MM.1S (cell line): ENCODE measurements around the gene GOLGA3.

Experiments used
- DNase-seq: peaks from one replicate; pipeline ENCODE4 v3.0.0-alpha.2; 2015
- H2AFZ ChIP-seq: fragments of 300-600 bp; sonication (generic); 2 replicates; pipeline ENCODE4 v1.6.0; 2016; ENCODE audit warnings: antibody characterized with exemption, low read length
- H3F3A ChIP-seq: fragments of 300-600 bp; sonication (generic); 2 replicates; pipeline ENCODE4 v1.6.1; 2016; ENCODE audit warnings: mild to moderate bottlenecking, antibody characterized with exemption, low read length, moderate library complexity, mixed read lengths; ENCODE audit not compliant: insufficient read depth
- H3K27ac ChIP-seq: fragments of 300-600 bp; sonication (generic); 2 replicates; pipeline ENCODE4 v1.5.1; 2016; ENCODE audit warnings: mild to moderate bottlenecking, low read length
- H3K27me3 ChIP-seq: fragments of 300-600 bp; sonication (generic); replicated peaks from 2 replicates; pipeline ENCODE4 v1.6.0; 2016; ENCODE audit warnings: low read length; ENCODE audit not compliant: insufficient read depth
- H3K36me3 ChIP-seq: fragments of 300-600 bp; sonication (generic); replicated peaks from 2 replicates; pipeline ENCODE4 v1.6.1; 2016; ENCODE audit warnings: mild to moderate bottlenecking, low read length, mixed read lengths; ENCODE audit not compliant: insufficient read depth
- H3K4me1 ChIP-seq: fragments of 300-600 bp; sonication (generic); 2 replicates; pipeline ENCODE4 v1.6.1; 2016; ENCODE audit warnings: low read length, mixed read lengths
- H3K4me2 ChIP-seq: fragments of 300-600 bp; sonication (generic); 2 replicates; pipeline ENCODE4 v1.6.0; 2016; ENCODE audit warnings: low read depth, low read length
- H3K4me3 ChIP-seq: fragments of 300-600 bp; sonication (generic); 2 replicates; pipeline ENCODE4 v1.5.1; 2016; ENCODE audit warnings: low read length, mixed read lengths
- H3K79me2 ChIP-seq: fragments of 300-600 bp; sonication (generic); 2 replicates; pipeline ENCODE4 v1.6.1; 2016; ENCODE audit warnings: mixed run types, low read length, mixed read lengths
- H3K9ac ChIP-seq: fragments of 300-600 bp; sonication (generic); 2 replicates; pipeline ENCODE4 v1.6.1; 2016; ENCODE audit warnings: low read length, mixed read lengths
- H3K9me2 ChIP-seq: fragments of 300-600 bp; sonication (generic); replicated peaks from 2 replicates; pipeline ENCODE4 v1.6.1; 2016; ENCODE audit warnings: mild to moderate bottlenecking, low read length, mixed read lengths; ENCODE audit not compliant: insufficient read depth
- H3K9me3 ChIP-seq: fragments of 300-600 bp; sonication (generic); replicated peaks from 2 replicates; pipeline ENCODE4 v1.6.1; 2016; ENCODE audit warnings: mild to moderate bottlenecking, low read length, mixed read lengths; ENCODE audit not compliant: insufficient read depth
- H4K20me1 ChIP-seq: fragments of 300-600 bp; sonication (generic); 2 replicates; pipeline ENCODE4 v1.6.1; 2016; ENCODE audit warnings: mild to moderate bottlenecking, low read length, moderate library complexity, mixed read lengths; ENCODE audit not compliant: insufficient read depth
- EZH2 ChIP-seq: fragments of 300-600 bp; sonication (generic); optimal IDR thresholded peaks from 2 replicates; pipeline ENCODE3; 2017; ENCODE audit warnings: low read depth, mild to moderate bottlenecking, antibody characterized with exemption, low read length, mixed read lengths
- EZH2phosphoT487 ChIP-seq: fragments of 300-600 bp; sonication (generic); IDR thresholded peaks from 2 replicates; pipeline ENCODE4 v1.6.1; 2018; ENCODE audit warnings: antibody characterized with exemption, low read length
- TF ChIP-seq, protein P1 (sequence below): fragments of 300-600 bp; sonication (generic); IDR thresholded peaks from 2 replicates; pipeline ENCODE4 v1.5.1; 2016; ENCODE audit warnings: antibody characterized with exemption, low read length, mixed read lengths

The GOLGA3 gene

DNA sequence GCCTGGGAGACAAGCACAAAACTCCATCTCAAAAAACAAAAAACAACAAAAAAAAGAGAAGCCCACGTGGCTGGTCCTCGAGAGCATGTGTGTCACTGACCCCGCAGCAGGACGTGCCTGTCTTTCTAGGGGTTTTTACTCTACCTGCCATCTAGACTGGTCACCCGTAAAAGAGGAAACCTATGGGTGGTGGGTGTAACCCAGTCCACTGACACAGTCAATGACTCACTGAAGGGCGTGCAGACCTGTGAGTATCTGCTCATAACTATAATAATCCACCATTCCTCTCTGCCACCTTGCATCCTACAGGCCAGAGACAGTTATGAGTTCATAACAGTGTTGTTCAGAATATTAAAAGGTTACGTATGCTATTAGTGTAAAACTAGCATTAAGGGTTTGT, 4.6 kb downstream of the GOLGA3 start:
- DNase-seq: no peak
- Histone ChIP-seq H3K4me3 (no peak overlapping the region), H3K9ac (no peak overlapping the region), H3F3A (no peaks in the 10 kb centered on the region), H3K4me2 (no peak overlapping the region), H3K36me3 (no peaks in the 10 kb centered on the region), H3K9me3 (no peaks in the 10 kb centered on the region), H3K79me2 (peaks cover 27% of the 10 kb centered on the region), H4K20me1 (no peaks in the 10 kb centered on the region), H3K27me3 (no peaks in the 10 kb centered on the region), H3K4me1 (no peaks in the 10 kb centered on the region), H3K27ac (no peak overlapping the region), H3K9me2 (no peaks in the 10 kb centered on the region), H2AFZ (no peak overlapping the region)
- no peak for TF ChIP-seq EZH2
- TF ChIP-seq, protein P1, sequence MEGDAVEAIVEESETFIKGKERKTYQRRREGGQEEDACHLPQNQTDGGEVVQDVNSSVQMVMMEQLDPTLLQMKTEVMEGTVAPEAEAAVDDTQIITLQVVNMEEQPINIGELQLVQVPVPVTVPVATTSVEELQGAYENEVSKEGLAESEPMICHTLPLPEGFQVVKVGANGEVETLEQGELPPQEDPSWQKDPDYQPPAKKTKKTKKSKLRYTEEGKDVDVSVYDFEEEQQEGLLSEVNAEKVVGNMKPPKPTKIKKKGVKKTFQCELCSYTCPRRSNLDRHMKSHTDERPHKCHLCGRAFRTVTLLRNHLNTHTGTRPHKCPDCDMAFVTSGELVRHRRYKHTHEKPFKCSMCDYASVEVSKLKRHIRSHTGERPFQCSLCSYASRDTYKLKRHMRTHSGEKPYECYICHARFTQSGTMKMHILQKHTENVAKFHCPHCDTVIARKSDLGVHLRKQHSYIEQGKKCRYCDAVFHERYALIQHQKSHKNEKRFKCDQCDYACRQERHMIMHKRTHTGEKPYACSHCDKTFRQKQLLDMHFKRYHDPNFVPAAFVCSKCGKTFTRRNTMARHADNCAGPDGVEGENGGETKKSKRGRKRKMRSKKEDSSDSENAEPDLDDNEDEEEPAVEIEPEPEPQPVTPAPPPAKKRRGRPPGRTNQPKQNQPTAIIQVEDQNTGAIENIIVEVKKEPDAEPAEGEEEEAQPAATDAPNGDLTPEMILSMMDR: no peak
- TF ChIP-seq EZH2phosphoT487: no peak

DNA sequence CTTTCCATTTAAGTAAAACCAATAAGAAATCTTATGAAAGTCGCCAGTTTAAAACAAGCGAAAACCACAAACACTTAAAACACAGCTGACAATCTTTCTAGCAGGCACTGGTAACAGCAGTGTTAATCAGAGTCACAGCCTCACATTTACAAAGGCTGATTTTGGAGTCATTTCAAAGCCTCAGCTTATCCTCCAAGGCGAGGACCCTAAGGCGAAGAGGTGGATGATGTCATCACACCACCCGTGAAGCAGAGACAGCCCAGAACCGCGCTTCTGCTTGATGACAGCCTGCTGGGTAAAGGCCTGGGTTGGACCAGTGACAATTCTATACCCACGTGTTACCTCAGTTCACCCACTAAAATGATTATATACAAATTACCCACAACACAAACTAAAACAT, 10.1 kb downstream of the GOLGA3 start:
- Histone ChIP-seq H4K20me1 (no peaks in the 10 kb centered on the region), H3K4me2 (no peak overlapping the region), H3K79me2 (no peaks in the 10 kb centered on the region), H3K9me3 (no peaks in the 10 kb centered on the region), H3K27ac (no peak overlapping the region), H3F3A (no peaks in the 10 kb centered on the region), H3K27me3 (no peaks in the 10 kb centered on the region), H3K9ac (no peak overlapping the region), H3K4me3 (no peak overlapping the region), H3K9me2 (no peaks in the 10 kb centered on the region), H3K36me3 (no peaks in the 10 kb centered on the region), H2AFZ (no peak overlapping the region), H3K4me1 (no peaks in the 10 kb centered on the region)
- TF ChIP-seq, protein P1: no peak
- TF ChIP-seq EZH2phosphoT487 (no peak), EZH2 (no peak)
- DNase-seq: no peak

DNA sequence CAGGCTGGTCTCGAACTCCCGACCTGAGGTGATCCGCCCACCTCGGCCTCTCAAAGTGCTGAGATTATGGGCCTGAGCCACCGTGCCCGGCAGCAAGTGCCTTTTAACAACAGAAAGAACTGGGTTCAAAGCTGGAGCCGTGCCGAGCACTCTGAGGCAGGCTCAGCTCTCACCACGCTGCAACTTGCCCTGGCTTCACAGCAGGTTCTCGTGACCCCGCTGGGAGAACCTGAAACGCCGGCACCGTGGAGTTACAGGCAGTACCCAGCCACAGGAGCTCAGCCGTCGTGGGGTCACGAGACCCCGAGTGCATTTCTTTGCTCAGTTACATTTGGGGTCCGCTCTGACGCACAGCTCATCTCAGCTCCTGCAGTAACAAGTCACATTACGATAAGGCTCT, 14.4 kb downstream of the GOLGA3 start:
- H3K9me2 ChIP-seq: no peaks in the 10 kb centered on the region
- H3K27ac ChIP-seq: no peak overlapping the region
- no peaks in the 10 kb centered on the region for H3K79me2 ChIP-seq
- H3K4me1 ChIP-seq: no peaks in the 10 kb centered on the region
- no peaks in the 10 kb centered on the region for H4K20me1 ChIP-seq
- H2AFZ ChIP-seq: no peak overlapping the region
- no peaks in the 10 kb centered on the region for H3K27me3 ChIP-seq
- no peak overlapping the region for H3K4me3 ChIP-seq
- H3K9ac ChIP-seq: no peak overlapping the region
- DNase-seq: no peak
- H3F3A ChIP-seq: no peaks in the 10 kb centered on the region
- H3K4me2 ChIP-seq: no peak overlapping the region
- H3K9me3 ChIP-seq: no peaks in the 10 kb centered on the region
- TF ChIP-seq, protein P1: no peak
- no peak for TF ChIP-seq EZH2phosphoT487
- no peak for TF ChIP-seq EZH2
- H3K36me3 ChIP-seq: no peaks in the 10 kb centered on the region
